T-helper 1 cell treated with Interleukin-12 subunit alpha and Interleukin-12 subunit beta and Interleukin-4 antibody, amounts not matched to agents 30 ng/mL and 1 ng/mL, for 36 hours (primary cell): ENCODE results near the gene PCDHB5. TPM values are rescaled to one million over a fixed set of nuclear protein-coding genes. Genes with fewer than 3 reads are reported as not detected.
"Not testable (repeated sequence)": the region's sequence is repeated elsewhere in the genome, so short reads cannot be mapped to it uniquely, and the experiment has no call there.

ENCODE experiments used
- intact Hi-C: fragments of 100-400 bp; cut with micrococcal nuclease; formaldehyde crosslinking; loops from one replicate; pipeline ENCODE4 v1.15.1; 2024
- total RNA-seq: library from RNA; stranded (reverse); gene quantifications from 2 replicates; pipeline ENCODE4 v1.2.3, GENCODE V29; 2022

Gene PCDHB5
- total RNA-seq, result not detected in 2 replicates

DNA sequence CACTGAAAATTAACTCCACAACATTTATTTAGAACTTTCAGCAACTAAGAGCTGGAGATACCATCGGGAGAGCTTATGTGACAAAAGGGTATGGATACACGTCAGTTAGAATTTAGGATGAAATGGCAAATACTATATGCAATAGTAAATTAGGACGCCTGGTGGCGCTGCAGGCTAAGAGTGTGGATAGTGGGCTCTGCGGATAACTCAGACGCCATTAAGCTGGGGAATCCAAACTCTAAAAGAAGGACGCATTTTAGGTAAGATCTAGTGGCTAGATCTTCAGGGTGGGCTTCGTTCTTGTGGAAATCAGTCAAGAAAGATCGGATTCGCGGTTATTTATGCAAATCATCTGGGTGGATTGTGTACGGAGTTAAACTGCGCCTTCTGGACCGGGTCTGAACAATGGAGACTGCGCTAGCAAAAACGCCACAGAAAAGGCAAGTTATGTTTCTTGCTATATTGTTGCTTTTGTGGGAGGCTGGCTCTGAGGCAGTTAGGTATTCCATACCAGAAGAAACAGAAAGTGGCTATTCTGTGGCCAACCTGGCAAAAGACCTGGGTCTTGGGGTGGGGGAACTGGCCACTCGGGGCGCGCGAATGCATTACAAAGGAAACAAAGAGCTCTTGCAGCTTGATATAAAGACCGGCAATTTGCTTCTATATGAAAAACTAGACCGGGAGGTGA lies at the start of gene PCDHB5:
Gene PCDHB5 (plus strand): TSS at position 177 of the 688 bp plus-strand sequence. CDS start 229 bp downstream, at position 406.
- intact Hi-C loops, result no loop called here

DNA sequence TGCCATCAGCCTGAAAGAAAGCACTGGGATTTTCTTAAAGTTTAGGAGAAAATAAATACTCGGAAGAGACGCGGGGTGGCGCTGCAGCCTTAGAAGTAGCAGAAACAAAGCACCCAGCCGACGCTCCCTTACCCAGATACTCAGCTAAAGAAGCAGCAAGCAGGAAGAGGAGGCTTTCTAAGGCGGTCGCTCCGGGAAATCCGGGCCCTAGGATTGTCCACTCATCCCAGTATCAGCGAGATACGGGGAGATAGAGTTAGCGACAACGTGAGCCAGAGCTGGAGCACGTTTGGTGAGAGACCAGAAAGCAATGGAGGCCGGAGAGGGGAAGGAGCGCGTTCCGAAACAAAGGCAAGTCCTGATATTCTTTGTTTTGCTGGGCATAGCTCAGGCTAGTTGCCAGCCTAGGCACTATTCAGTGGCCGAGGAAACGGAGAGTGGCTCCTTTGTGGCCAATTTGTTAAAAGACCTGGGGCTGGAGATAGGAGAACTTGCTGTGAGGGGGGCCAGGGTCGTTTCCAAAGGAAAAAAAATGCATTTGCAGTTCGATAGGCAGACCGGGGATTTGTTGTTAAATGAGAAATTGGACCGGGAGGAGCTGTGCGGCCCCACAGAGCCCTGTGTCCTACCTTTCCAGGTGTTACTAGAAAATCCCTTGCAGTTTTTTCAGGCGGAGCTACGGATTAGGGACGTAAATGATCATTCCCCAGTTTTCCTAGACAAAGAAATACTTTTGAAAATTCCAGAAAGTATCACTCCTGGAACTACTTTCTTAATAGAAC lies 40.3 kb upstream of the PCDHB5 start, which contains the start of gene PCDHB2:
Gene PCDHB2 (plus strand): TSS at position 135 of the 782 bp plus-strand sequence. CDS start 176 bp downstream, at position 311.
- intact Hi-C loops, result no loop called here

DNA sequence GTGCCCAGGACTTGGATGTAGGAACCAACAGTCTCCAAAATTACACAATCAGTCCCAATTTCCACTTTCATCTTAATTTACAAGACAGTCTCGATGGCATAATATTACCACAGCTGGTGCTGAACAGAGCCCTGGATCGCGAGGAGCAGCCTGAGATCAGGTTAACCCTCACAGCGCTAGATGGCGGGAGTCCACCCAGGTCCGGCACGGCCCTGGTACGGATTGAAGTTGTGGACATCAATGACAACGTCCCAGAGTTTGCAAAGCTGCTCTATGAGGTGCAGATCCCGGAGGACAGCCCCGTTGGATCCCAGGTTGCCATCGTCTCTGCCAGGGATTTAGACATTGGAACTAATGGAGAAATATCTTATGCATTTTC lies 39.8 kb upstream of the PCDHB5 start:
- intact Hi-C loops, result no loop called here

DNA sequence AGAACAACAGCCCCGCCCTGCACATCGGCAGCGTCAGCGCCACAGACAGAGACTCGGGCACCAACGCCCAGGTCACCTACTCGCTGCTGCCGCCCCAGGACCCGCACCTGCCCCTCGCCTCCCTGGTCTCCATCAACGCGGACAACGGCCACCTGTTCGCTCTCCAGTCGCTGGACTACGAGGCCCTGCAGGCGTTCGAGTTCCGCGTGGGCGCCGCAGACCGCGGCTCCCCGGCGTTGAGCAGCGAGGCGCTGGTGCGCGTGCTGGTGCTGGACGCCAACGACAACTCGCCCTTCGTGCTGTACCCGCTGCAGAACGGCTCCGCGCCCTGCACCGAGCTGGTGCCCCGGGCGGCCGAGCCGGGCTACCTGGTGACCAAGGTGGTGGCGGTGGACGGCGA lies 38.8 kb upstream of the PCDHB5 start:
- intact Hi-C loops, result not testable (repeated sequence)

DNA sequence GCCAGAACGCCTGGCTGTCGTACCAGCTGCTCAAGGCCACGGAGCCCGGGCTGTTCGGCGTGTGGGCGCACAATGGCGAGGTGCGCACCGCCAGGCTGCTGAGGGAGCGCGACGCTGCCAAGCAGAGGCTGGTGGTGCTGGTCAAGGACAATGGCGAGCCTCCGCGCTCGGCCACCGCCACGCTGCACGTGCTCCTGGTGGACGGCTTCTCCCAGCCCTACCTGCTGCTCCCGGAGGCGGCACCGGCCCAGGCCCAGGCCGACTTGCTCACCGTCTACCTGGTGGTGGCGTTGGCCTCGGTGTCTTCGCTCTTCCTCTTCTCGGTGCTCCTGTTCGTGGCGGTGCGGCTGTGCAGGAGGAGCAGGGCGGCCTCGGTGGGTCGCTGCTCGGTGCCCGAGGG lies 38.4 kb upstream of the PCDHB5 start:
- intact Hi-C loops, result not testable (repeated sequence)

DNA sequence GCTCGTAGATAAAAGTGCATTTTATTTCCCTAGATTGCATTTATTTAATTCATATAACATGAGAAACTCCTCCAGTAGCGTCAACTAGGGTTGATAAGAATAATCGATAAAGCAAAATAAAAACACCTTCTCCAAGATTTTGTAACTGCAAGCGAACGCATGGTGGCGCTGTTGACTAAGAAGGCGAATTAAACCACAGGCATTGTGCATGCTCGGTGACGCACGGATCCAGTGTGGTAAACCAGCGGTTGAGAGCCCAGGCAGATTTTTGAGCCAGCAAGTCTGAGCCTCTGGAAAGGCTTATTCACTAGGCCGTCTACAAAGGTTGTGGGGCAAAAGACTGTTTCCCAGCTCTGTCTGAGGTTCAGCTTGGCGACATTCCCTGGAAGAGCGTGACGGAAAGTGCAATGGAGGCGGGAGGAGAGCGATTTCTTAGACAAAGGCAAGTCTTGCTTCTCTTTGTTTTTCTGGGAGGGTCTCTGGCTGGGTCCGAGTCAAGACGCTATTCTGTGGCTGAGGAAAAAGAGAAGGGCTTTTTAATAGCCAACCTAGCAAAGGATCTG lies 34.7 kb upstream of the PCDHB5 start, which contains the start of gene PCDHB3:
Gene PCDHB3 (plus strand): TSS at position 231 of the 563 bp plus-strand sequence. CDS start 177 bp downstream, at position 408.
- intact Hi-C loops, result no loop called here

DNA sequence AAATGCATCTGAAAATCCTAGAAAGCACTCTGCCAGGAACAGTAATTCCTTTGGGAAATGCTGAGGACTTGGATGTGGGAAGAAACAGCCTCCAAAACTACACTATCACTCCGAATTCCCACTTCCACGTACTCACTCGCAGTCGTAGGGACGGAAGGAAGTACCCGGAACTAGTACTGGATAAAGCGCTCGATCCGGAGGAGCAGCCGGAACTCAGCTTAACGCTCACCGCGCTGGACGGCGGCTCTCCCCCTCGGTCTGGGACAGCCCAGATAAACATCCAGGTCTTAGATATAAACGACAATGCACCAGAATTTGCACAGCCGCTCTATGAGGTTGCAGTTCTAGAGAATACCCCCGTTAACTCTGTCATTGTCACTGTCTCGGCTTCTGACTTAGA lies 33.9 kb upstream of the PCDHB5 start:
- intact Hi-C loops, result no loop called here

DNA sequence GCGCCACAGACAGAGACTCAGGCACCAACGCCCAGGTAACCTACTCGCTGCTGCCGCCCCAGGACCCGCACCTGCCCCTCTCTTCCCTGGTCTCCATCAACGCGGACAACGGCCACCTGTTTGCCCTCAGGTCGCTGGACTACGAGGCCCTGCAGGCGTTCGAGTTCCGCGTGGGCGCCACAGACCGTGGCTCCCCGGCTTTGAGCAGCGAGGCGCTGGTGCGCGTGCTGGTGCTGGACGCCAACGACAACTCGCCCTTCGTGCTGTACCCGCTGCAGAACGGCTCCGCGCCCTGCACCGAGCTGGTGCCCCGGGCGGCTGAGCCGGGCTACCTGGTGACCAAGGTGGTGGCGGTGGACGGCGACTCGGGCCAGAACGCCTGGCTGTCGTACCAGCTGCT lies 32.9 kb upstream of the PCDHB5 start:
- intact Hi-C loops, result not testable (repeated sequence)

DNA sequence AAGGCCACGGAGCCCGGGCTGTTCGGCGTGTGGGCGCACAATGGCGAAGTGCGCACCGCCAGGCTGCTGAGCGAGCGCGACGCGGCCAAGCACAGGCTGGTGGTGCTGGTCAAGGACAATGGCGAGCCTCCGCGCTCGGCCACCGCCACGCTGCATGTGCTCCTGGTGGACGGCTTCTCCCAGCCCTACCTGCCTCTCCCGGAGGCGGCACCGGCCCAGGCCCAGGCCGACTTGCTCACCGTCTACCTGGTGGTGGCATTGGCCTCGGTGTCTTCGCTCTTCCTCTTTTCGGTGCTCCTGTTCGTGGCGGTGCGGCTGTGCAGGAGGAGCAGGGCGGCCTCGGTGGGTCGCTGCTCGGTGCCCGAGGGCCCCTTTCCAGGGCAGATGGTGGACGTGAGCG lies 32.5 kb upstream of the PCDHB5 start:
- intact Hi-C loops, result not testable (repeated sequence)

DNA sequence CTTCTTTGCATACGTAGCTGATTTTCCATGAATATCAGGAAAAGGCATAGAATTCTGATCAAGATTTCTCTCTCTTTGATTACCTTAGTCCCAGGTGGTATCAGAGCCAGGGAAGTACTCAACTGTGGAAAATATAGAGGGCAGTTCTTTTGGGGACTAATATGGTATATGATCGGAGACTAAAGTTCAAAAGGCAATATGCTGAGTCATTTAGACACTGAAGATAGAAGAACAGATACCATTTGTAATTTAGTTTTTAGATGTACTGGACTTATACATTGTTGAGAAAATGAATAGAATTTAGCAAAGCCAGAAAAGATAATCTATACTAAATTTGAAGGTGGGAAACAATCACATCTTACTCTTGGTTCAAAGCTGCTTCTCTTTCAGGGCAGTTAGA lies 29.7 kb upstream of the PCDHB5 start:
- intact Hi-C loops, result no loop called here

DNA sequence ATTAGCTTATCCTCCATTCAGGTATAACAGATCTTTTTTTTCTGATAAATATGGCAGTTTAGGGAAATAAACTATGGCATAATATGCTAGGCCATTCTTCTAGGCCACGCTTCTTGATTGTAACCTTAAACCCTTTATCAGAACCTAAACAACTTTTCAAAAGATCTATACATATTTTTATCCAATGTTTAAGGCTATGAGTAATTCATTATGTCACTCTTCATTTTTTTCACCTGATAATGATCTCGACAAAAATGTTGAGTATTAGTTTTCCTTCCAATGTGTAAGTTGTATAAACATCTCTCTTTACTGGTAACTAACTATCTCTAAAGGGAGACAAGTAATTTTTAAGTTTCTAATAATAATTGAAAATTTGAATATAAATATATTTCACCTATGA lies 15.8 kb upstream of the PCDHB5 start:
- intact Hi-C loops, result no loop called here

DNA sequence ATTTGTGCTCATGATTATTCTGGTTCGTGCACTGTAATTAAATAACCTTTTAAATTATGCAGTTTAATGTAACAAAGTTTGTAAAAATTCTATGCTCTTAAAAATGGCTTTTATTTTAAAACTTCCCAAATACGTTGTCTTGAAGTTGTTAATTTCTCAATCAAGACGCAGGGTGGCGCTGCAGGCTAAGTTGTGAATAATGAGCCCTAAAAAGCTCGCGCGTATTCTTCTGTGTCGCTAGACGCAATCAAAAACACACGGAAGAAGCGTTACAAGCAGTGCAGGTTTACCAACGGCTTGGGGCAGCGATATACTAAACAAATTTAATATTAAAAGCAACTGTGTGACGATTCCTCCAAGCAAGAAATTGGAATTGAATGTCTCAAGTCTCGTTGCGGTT lies 13.4 kb upstream of the PCDHB5 start, which contains the start of gene PCDHB4:
Gene PCDHB4 (plus strand): TSS at position 256 of the 400 bp plus-strand sequence. CDS start 181 bp downstream, outside the sequence.
- intact Hi-C loops, result no loop called here

DNA sequence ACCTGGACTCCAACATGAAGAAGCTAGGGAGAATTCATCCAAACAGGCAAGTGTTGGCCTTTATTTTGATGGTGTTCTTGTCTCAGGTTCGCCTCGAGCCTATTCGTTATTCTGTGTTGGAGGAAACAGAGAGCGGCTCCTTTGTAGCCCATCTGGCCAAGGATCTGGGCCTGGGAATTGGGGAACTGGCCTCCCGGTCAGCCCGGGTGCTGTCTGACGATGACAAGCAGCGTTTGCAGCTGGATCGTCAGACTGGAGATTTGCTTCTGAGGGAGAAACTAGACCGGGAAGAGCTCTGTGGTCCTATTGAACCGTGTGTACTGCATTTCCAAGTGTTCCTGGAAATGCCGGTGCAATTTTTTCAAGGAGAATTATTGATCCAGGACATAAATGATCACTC lies 13.0 kb upstream of the PCDHB5 start:
- intact Hi-C loops, result no loop called here

DNA sequence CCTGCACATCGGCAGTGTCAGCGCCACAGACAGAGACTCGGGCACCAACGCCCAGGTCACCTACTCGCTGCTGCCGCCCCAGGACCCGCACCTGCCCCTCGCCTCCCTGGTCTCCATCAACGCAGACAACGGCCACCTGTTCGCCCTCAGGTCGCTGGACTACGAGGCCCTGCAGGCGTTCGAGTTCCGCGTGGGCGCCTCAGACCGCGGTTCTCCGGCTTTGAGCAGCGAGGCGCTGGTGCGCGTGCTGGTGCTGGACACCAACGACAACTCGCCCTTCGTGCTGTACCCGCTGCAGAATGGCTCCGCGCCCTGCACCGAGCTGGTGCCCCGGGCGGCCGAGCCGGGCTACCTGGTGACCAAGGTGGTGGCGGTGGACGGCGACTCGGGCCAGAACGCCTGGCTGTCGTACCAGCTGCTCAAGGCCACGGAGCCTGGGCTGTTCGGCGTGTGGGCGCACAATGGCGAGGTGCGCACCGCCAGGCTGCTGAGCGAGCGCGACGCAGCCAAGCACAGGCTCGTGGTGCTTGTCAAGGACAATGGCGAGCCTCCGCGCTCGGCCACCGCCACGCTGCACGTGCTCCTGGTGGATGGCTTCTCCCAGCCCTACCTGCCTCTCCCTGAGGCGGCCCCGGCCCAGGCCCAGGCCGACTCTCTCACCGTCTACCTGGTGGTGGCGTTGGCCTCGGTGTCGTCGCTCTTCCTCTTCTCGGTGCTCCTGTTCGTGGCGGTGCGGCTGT lies 11.4 kb upstream of the PCDHB5 start:
- intact Hi-C loops, result not testable (repeated sequence)

DNA sequence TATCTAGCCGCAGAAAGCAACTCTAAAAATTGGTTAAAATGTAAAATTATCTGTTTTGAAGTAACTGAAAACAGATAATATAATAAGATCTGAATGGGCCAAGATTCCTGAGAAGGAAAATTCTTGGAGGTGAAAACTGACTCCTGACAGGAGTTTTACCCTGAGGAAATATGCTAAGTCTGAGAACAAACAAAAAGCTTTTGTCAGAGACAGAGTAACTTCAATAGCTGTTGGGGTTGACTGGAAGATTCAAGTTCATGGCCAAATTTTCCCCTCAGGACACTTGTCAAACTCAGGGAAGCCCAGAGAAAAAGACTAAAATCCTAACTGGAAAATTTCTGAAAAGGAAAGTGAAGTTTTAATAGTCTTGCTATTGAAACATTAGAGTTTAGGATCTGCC lies 7.7 kb upstream of the PCDHB5 start:
- intact Hi-C loops, result no loop called here

DNA sequence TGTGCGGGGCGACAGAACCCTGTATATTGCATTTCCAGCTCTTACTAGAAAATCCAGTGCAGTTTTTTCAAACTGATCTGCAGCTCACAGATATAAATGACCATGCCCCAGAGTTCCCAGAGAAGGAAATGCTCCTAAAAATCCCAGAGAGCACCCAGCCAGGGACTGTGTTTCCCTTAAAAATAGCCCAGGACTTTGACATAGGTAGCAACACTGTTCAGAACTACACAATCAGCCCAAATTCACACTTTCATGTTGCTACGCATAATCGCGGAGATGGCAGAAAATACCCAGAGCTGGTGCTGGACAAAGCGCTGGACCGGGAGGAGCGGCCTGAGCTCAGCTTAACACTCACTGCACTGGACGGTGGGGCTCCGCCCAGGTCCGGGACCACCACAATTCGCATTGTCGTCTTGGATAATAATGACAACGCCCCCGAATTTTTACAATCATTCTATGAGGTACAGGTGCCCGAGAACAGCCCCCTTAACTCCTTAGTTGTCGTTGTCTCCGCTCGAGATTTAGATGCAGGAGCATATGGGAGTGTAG lies 786 bp downstream of the PCDHB5 start:
- intact Hi-C loops, result no loop called here

DNA sequence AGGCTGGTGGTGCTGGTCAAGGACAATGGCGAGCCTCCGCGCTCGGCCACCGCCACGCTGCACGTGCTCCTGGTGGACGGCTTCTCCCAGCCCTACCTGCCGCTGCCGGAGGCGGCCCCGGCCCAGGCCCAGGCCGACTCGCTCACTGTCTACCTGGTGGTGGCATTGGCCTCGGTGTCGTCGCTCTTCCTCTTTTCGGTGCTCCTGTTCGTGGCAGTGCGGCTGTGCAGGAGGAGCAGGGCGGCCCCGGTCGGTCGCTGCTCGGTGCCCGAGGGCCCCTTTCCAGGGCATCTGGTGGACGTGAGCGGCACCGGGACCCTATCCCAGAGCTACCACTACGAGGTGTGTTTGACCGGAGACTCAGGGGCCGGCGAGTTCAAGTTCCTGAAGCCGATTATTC lies 2.3 kb downstream of the PCDHB5 start:
- intact Hi-C loops, result not testable (repeated sequence)

DNA sequence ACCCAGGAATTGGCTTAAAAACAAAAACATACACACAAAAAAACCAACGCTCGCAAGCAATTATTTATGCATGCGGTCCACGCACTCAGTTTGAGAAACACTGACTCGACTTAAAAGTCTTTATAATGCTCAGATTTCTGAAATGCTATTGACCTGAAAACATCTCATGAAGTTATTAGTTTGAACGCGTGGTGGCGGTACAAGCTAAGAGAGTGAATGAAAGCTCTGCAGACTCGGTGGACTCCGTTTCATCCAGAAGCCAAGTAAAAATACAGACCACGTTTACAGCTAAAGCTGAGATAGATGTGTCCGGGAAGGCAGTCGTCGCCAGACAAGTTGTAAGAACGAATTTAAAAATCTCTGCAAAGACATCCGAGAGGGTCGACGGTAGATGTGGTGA lies 14.8 kb downstream of the PCDHB5 start, which contains the start of gene PCDHB6:
Gene PCDHB6 (plus strand): TSS at position 246 of the 400 bp plus-strand sequence. CDS start 201 bp downstream, outside the sequence.
- intact Hi-C loops, result loop anchor here (10.0 kb wide), 1 partner anchor 265 kb away; the partner anchor contains the start of gene PCDHA13

DNA sequence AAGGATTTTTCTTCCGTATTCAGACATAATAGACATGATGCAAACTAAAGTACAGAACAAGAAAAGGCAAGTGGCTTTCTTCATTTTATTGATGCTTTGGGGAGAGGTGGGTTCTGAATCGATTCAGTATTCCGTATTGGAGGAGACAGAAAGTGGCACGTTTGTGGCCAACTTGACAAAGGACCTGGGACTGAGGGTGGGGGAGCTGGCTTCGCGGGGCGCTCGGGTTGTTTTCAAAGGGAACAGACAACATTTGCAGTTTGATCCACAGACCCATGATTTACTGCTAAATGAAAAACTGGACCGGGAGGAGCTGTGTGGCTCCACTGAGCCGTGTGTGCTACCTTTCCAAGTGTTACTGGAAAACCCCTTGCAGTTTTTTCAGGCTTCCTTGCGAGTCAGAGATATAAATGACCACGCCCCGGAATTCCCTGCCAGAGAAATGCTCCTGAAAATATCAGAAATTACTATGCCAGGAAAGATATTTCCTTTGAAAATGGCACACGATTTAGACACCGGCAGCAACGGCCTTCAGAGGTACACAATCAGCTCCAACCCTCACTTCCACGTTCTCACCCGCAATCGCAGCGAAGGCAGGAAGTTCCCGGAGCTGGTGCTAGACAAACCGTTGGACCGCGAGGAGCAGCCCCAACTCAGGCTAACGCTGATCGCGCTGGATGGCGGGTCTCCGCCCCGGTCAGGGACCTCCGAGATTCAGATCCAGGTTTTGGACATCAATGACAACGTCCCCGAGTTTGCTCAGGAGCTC lies 15.4 kb downstream of the PCDHB5 start:
- intact Hi-C loops, result loop anchor here (10.0 kb wide), 1 partner anchor 266 kb away; the partner anchor contains the start of gene PCDHA13

DNA sequence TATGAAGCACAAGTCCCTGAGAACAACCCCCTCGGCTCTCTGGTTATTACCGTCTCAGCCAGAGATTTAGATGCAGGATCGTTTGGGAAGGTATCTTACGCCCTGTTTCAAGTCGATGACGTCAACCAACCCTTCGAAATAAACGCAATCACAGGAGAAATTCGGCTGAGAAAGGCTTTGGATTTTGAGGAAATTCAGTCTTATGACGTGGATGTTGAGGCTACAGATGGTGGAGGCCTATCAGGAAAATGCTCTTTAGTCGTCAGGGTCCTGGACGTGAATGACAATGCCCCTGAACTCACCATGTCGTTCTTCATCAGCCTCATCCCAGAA lies 16.0 kb downstream of the PCDHB5 start:
- intact Hi-C loops, result loop anchor here (10.0 kb wide), 1 partner anchor 266 kb away; the partner anchor contains the start of gene PCDHA13
